Loucy (cell line): ENCODE measurements around the gene FAM169A.
"Not testable (repeated sequence)": the region's sequence is repeated elsewhere in the genome, so short reads cannot be mapped to it uniquely, and the experiment has no call there.

Experiments
- H2AFZ ChIP-seq: fragments of 200-600 bp; sonication (generic); 2 replicates; pipeline ENCODE4 v1.6.0; 2016; ENCODE audit warnings: antibody characterized with exemption, mild to moderate bottlenecking, low read length, moderate library complexity
- H3F3A ChIP-seq: fragments of 200-600 bp; 2 replicates; pipeline ENCODE4 v1.6.0; 2016; ENCODE audit warnings: antibody characterized with exemption, low read depth, mild to moderate bottlenecking
- H3K27me3 ChIP-seq: fragments of 200-600 bp; sonication (generic); 2 replicates; pipeline ENCODE4 v1.6.1; 2014; ENCODE audit warnings: low read length, mild to moderate bottlenecking; ENCODE audit not compliant: insufficient read depth, poor library complexity, severe bottlenecking
- H3K36me3 ChIP-seq: fragments of 200-600 bp; sonication (generic); 2 replicates; pipeline ENCODE4 v1.6.1; 2016; ENCODE audit warnings: low read length; ENCODE audit not compliant: insufficient read depth
- H3K4me1 ChIP-seq: fragments of 200-600 bp; sonication (generic); 2 replicates; pipeline ENCODE4 v1.5.1; 2014; ENCODE audit warnings: low read length, mild to moderate bottlenecking; ENCODE audit not compliant: insufficient read depth, poor library complexity, severe bottlenecking
- H3K4me2 ChIP-seq: fragments of 200-600 bp; sonication (generic); 2 replicates; pipeline ENCODE4 v1.6.0; 2014; ENCODE audit warnings: antibody characterized with exemption, low read length, low read depth, mild to moderate bottlenecking; ENCODE audit not compliant: poor library complexity, severe bottlenecking
- H3K4me3 ChIP-seq: fragments of 200-600 bp; sonication (generic); 2 replicates; pipeline ENCODE4 v1.5.1; 2014; ENCODE audit warnings: low read length, mild to moderate bottlenecking, mixed read lengths; ENCODE audit not compliant: poor library complexity, severe bottlenecking
- H3K79me2 ChIP-seq: fragments of 200-600 bp; sonication (generic); 2 replicates; pipeline ENCODE4 v1.6.1; 2014; ENCODE audit warnings: low read length; ENCODE audit not compliant: insufficient read depth
- H3K9ac ChIP-seq: fragments of 200-600 bp; sonication (generic); 2 replicates; pipeline ENCODE4 v1.6.0; 2014; ENCODE audit warnings: mild to moderate bottlenecking, low read depth, low read length, moderate library complexity; ENCODE audit not compliant: poor library complexity, severe bottlenecking
- H3K9me2 ChIP-seq: fragments of 200-600 bp; sonication (generic); replicated peaks from 2 replicates; pipeline ENCODE4 v1.6.1; 2016; ENCODE audit warnings: low read depth, low read length, mixed read lengths
- H3K9me3 ChIP-seq: fragments of 200-600 bp; sonication (generic); 2 replicates; pipeline ENCODE4 v1.6.1; 2014; ENCODE audit warnings: mild to moderate bottlenecking, antibody characterized with exemption, low read length, low read depth; ENCODE audit not compliant: insufficient read depth
- H4K20me1 ChIP-seq: fragments of 200-600 bp; sonication (generic); 2 replicates; pipeline ENCODE4 v1.6.0; 2014; ENCODE audit warnings: antibody characterized with exemption, low read length, mild to moderate bottlenecking; ENCODE audit not compliant: insufficient read depth, poor library complexity, severe bottlenecking
- CTCF ChIP-seq: fragments of 200-600 bp; sonication (generic); conservative IDR thresholded peaks from 2 replicates; pipeline ENCODE4 v1.5.1; 2014; ENCODE audit warnings: mild to moderate bottlenecking, antibody characterized with exemption, low read length
- EZH2phosphoT487 ChIP-seq: fragments of 200-600 bp; IDR thresholded peaks from 2 replicates; pipeline ENCODE4 v1.6.1; 2018; ENCODE audit warnings: antibody characterized with exemption, mild to moderate bottlenecking, moderate library complexity, borderline replicate concordance

Gene FAM169A

GRCh38 chr5:74865804-74866595, at the start of gene FAM169A:
FAM169A (minus strand) TSS chr5:74866387; CDS start chr5:74841676, 24,711 bp downstream.
- peaks cover 6% of the 10 kb centered on the region for H3F3A ChIP-seq
- peak within 1 kb of the TSS; percentile 75 for H3K9ac ChIP-seq
- no peaks in the 10 kb centered on the region for H3K36me3 ChIP-seq
- H3K79me2 ChIP-seq: peaks cover 14% of the 10 kb centered on the region
- H2AFZ ChIP-seq: peak within 1 kb of the TSS; percentile 96
- peak within 1 kb of the TSS; percentile 75 for H3K4me3 ChIP-seq
- H3K4me1 ChIP-seq: peaks cover 31% of the 10 kb centered on the region
- H3K4me2 ChIP-seq: peak within 1 kb of the TSS; percentile 72
- TF ChIP-seq CTCF (no peak), EZH2phosphoT487 (no peak)
- no peaks in the 10 kb centered on the region for H3K9me2 ChIP-seq
- no peaks in the 10 kb centered on the region for H3K9me3 ChIP-seq
- no peaks in the 10 kb centered on the region for H4K20me1 ChIP-seq
- no peaks in the 10 kb centered on the region for H3K27me3 ChIP-seq

- Histone ChIP-seq H3K9ac (no peak overlapping the region), H3K9me2 (no peaks in the 10 kb centered on the region), H3K27me3 (no peaks in the 10 kb centered on the region), H4K20me1 (no peaks in the 10 kb centered on the region), H3K79me2 (no peaks in the 10 kb centered on the region), H3K4me1 (no peaks in the 10 kb centered on the region), H2AFZ (no peak overlapping the region), H3K4me2 (no peak overlapping the region), H3K9me3 (no peaks in the 10 kb centered on the region), H3F3A (no peaks in the 10 kb centered on the region), H3K36me3 (no peaks in the 10 kb centered on the region), H3K4me3 (no peak overlapping the region)
- TF ChIP-seq EZH2phosphoT487 (no peak), CTCF (no peak)
Measured at GRCh38 chr5:74915488-74915887, 49.3 kb upstream of the FAM169A start.

GRCh38 chr5:74911421-74911820, 45.2 kb upstream of the FAM169A start:
- H3K9me2 ChIP-seq, H3K4me1 ChIP-seq, H3K9me3 ChIP-seq, H3K36me3 ChIP-seq, H3K4me3 ChIP-seq, H4K20me1 ChIP-seq, H3K27me3 ChIP-seq, H3K79me2 ChIP-seq, H3K4me2 ChIP-seq, H2AFZ ChIP-seq, H3F3A ChIP-seq, H3K9ac ChIP-seq: not testable (repeated sequence)

GRCh38 chr5:74909888-74910287, 43.7 kb upstream of the FAM169A start:
- not testable (repeated sequence) for H3F3A ChIP-seq, H3K9ac ChIP-seq, H3K27me3 ChIP-seq, H3K36me3 ChIP-seq, H3K79me2 ChIP-seq, H3K9me2 ChIP-seq, H3K4me2 ChIP-seq, H4K20me1 ChIP-seq, H3K4me3 ChIP-seq, H3K9me3 ChIP-seq, H2AFZ ChIP-seq, H3K4me1 ChIP-seq

- H3F3A ChIP-seq, H3K27me3 ChIP-seq, H3K4me3 ChIP-seq, H2AFZ ChIP-seq, H3K9me3 ChIP-seq, H3K79me2 ChIP-seq, H4K20me1 ChIP-seq, H3K36me3 ChIP-seq, H3K9ac ChIP-seq, H3K9me2 ChIP-seq, H3K4me1 ChIP-seq, H3K4me2 ChIP-seq: not testable (repeated sequence)
Measured at GRCh38 chr5:74908237-74908636, 42.0 kb upstream of the FAM169A start.

GRCh38 chr5:74904713-74905112, 38.5 kb upstream of the FAM169A start:
- H3K79me2 ChIP-seq, H3F3A ChIP-seq, H3K9me2 ChIP-seq, H3K36me3 ChIP-seq, H3K4me1 ChIP-seq, H3K4me3 ChIP-seq, H4K20me1 ChIP-seq, H3K4me2 ChIP-seq, H3K9ac ChIP-seq, H3K9me3 ChIP-seq, H2AFZ ChIP-seq, H3K27me3 ChIP-seq: not testable (repeated sequence)
